Left ventricle myocardium inferior (tissue), 1 donor: ENCODE results near the gene GULP1. TPM values are rescaled to one million over a fixed set of nuclear protein-coding genes. Genes with fewer than 3 reads are reported as not detected.

Source experiments
- DNase-seq: peaks from one replicate; pipeline ENCODE4 v3.0.0-alpha.2; 2020
- H3K27ac ChIP-seq: fragments of 200-600 bp; replicated peaks from 2 replicates; pipeline ENCODE4 v1.8.0; 2021
- H3K27me3 ChIP-seq: fragments of 200-600 bp; 2 replicates; pipeline ENCODE4 v1.8.0; 2021; ENCODE audit warnings: low read depth
- H3K36me3 ChIP-seq: fragments of 200-600 bp; 2 replicates; pipeline ENCODE4 v1.8.0; 2021
- H3K4me1 ChIP-seq: fragments of 200-600 bp; 2 replicates; pipeline ENCODE4 v1.8.0; 2021
- H3K4me3 ChIP-seq: fragments of 200-600 bp; 2 replicates; pipeline ENCODE4 v1.8.0; 2021; ENCODE audit warnings: mild to moderate bottlenecking, moderate library complexity
- H3K9me3 ChIP-seq: fragments of 200-600 bp; replicated peaks from 2 replicates; pipeline ENCODE4 v1.8.0; 2021
- CTCF ChIP-seq: fragments of 200-600 bp; IDR thresholded peaks from 2 replicates; pipeline ENCODE4 v1.8.0; 2021; ENCODE audit warnings: antibody characterized with exemption, mild to moderate bottlenecking, borderline replicate concordance
- intact Hi-C: fragments of 100-400 bp; cut with micrococcal nuclease; formaldehyde crosslinking; loops from one replicate; pipeline ENCODE4 v1.11.0; 2022
- total RNA-seq: library from RNA; stranded (reverse); fragmentation: NEBNext Ultra II Directional; extraction: Animal tissue kit (Norgen Biotek cat#: 25700); gene quantifications from one replicate; pipeline ENCODE4 v1.2.1, GENCODE V29; 2021
- donor health status: DM: no; HTN: yes; CAD: no; lungs with severe emphysema.

The GULP1 gene
- total RNA-seq, 1 donor from 2014 or later: 5.7 TPM

- Histone ChIP-seq H3K27ac (no peak overlapping the region), H3K4me3 (no peak overlapping the region), H3K4me1 (no peaks in the 10 kb centered on the region), H3K27me3 (no peaks in the 10 kb centered on the region), H3K9me3 (no peaks in the 10 kb centered on the region), H3K36me3 (no peaks in the 10 kb centered on the region)
- no peak for DNase-seq
- intact Hi-C loops: no loop called here
- no peak for TF ChIP-seq CTCF
These were observed 53.8 kb downstream of the GULP1 start for GRCh38 chr2:188345426-188345825.

GRCh38 chr2:188345831-188346458 lies 54.3 kb downstream of the GULP1 start:
- no peaks in the 10 kb centered on the region for H3K36me3 ChIP-seq
- no peak overlapping the region for H3K4me3 ChIP-seq
- H3K27ac ChIP-seq: no peak overlapping the region
- no peak for TF ChIP-seq CTCF
- H3K27me3 ChIP-seq: no peaks in the 10 kb centered on the region
- DNase-seq: no peak
- intact Hi-C loops: no loop called here
- H3K9me3 ChIP-seq: no peaks in the 10 kb centered on the region
- no peaks in the 10 kb centered on the region for H3K4me1 ChIP-seq

- Histone ChIP-seq H3K9me3 (no peaks in the 10 kb centered on the region), H3K4me3 (no peak overlapping the region), H3K36me3 (no peaks in the 10 kb centered on the region), H3K27ac (no peak overlapping the region), H3K4me1 (no peaks in the 10 kb centered on the region), H3K27me3 (no peaks in the 10 kb centered on the region)
- intact Hi-C loops: no loop called here
- no peak for DNase-seq
- no peak for TF ChIP-seq CTCF
These were observed 57.3 kb downstream of the GULP1 start for GRCh38 chr2:188349019-188349418.

- Histone ChIP-seq H3K36me3 (no peaks in the 10 kb centered on the region), H3K27ac (no peak overlapping the region), H3K4me1 (no peaks in the 10 kb centered on the region), H3K9me3 (peaks cover 6% of the 10 kb centered on the region), H3K4me3 (no peak overlapping the region), H3K27me3 (no peaks in the 10 kb centered on the region)
- intact Hi-C loops: no loop called here
- DNase-seq: no peak
- TF ChIP-seq CTCF: no peak
These were observed 61.6 kb downstream of the GULP1 start for GRCh38 chr2:188353282-188353681.

GRCh38 chr2:188360485-188361263 lies 69.0 kb downstream of the GULP1 start:
- Histone ChIP-seq H3K4me1 (no peaks in the 10 kb centered on the region), H3K27ac (no peak overlapping the region), H3K27me3 (no peaks in the 10 kb centered on the region), H3K36me3 (no peaks in the 10 kb centered on the region), H3K9me3 (peaks cover 6% of the 10 kb centered on the region), H3K4me3 (no peak overlapping the region)
- intact Hi-C loops: loop anchor here (10.0 kb wide), 1 partner anchor 66 kb away; the partner anchor contains the start of gene GULP1
- no peak for TF ChIP-seq CTCF
- no peak for DNase-seq
